Adrenal gland (tissue), 12 donors: ENCODE data around the gene PAX6. TPM values are rescaled to one million over a fixed set of nuclear protein-coding genes. Genes with fewer than 3 reads are reported as not detected.

Experiments used
- DNase-seq, 7 donors: peaks; one replicate each; pipeline ENCODE4 v3.0.0-alpha.2; 2019 to 2020
- H3K27ac ChIP-seq, 5 donors: fragments of 200-600 bp; sonication (generic) in 4 of 5; 1 replicate in 3 of 5; 2 replicates in 2 of 5; pipeline versions ENCODE4 v1.5.1 to v1.8.0; 2016 to 2020; ENCODE audit warnings: mild to moderate bottlenecking in 1 of 5
- H3K27me3 ChIP-seq: fragments of 200-600 bp; 2 replicates; pipeline ENCODE4 v1.8.0; 2021
- H3K36me3 ChIP-seq, 2 donors: fragments of 200-600 bp; replicated peaks in 1 of 2; 1 replicate in 1 of 2; 2 replicates in 1 of 2; pipeline versions ENCODE4 v1.5.1 to v1.8.0; 2018 to 2022
- H3K4me1 ChIP-seq, 2 donors: fragments of 200-600 bp; replicated peaks in 1 of 2; 1 replicate in 1 of 2; 2 replicates in 1 of 2; pipeline versions ENCODE4 v1.5.1 to v1.8.0; 2018 to 2021
- H3K4me3 ChIP-seq, 4 donors: fragments of 200-600 bp; sonication (generic) in 3 of 4; one replicate each; pipeline ENCODE4 v1.5.1; 2016 to 2018
- H3K9me3 ChIP-seq, 3 donors: fragments of 200-600 bp; sonication (generic) in 1 of 3; replicated peaks in 1 of 3; 1 replicate in 2 of 3; 2 replicates in 1 of 3; pipeline versions ENCODE4 v1.5.1 to v1.8.0; 2016 to 2021
- CTCF ChIP-seq, 6 experiments: fragments of 450-650 bp in 4 of 6; fragments of 200-600 bp in 2 of 6; sonication (generic) in 1 of 6; IDR thresholded peaks; 1 replicate in 5 of 6; 2 replicates in 1 of 6; pipeline versions ENCODE4 v1.5.1 to v1.8.0; 2016 to 2021; ENCODE audit warnings: antibody characterized with exemption in 6 of 6, mild to moderate bottlenecking in 2 of 6, moderate library complexity in 1 of 6
- POLR2A ChIP-seq, 2 donors: fragments of 450-650 bp; IDR thresholded peaks; one replicate each; pipeline ENCODE4 v1.6.1; 2017; ENCODE audit warnings: antibody characterized with exemption in 2 of 2, mild to moderate bottlenecking in 2 of 2, moderate library complexity in 1 of 2
- WGBS, 4 donors: extraction: QIAGEN DNeasy Blood & Tissue Kit in 2 of 4; methylation state at CpG; one replicate each; pipeline versions ENCODE4 v1.1.5 to v1.1.7; 2013 to 2017; 5-methylcytosine and 5-hydroxymethylcytosine counted together
- intact Hi-C, 2 donors: fragments of 100-400 bp; cut with DNase I; formaldehyde crosslinking; loops; one replicate each; pipeline versions ENCODE4 v1.14.1 to v1.15.0; 2022 to 2023
- polyA plus RNA-seq, 3 donors: library from polyadenylated mRNA; stranded (reverse); fragments of 200-250 nt in 2 of 3; fragments of 350-450 nt in 1 of 3; fragmentation: Illumina TruSeq in 1 of 3; extraction: RNeasy Lipid Tissue Mini Kit (QIAGEN cat#74804) in 1 of 3; gene quantifications; one replicate each; pipeline ENCODE4 v1.2.3, GENCODE V29; 2013 to 2014
- total RNA-seq, 9 donors: library from RNA; depleted of rRNA in 4 of 9; stranded (reverse); fragments of >200 nt in 4 of 9; fragments of 120-200 nt in 1 of 9; fragmentation: NEBNext Ultra II Directional in 1 of 9; extraction: Animal tissue kit (Norgen Biotek cat#: 25700) in 1 of 9; gene quantifications; one replicate each; pipeline versions ENCODE4 v1.1.0 to v1.2.4, GENCODE V29; 2013 to 2023
- donor health status: healthy with polysubstance abuse.
- donor health status: Bipolar disorder and iron deficiency.
- donor health status: DM: yes; HTN: yes; CAD: no.
- donor health status: DM: no; HTN: no; CAD: no.
- donor health status: DM: no; HTN: no; CAD: no.
- donor health status: DM: yes; HTN: yes; CAD: no.

Gene PAX6
- total and polyA plus RNA-seq, 12 donors: 0.08 to 3.7 (median 0.35) TPM; not detected in 3

GRCh38 chr11:31841435-31841834, 30.3 kb upstream of the PAX6 start:
- no peak overlapping the region for H3K4me3 ChIP-seq
- H3K9me3 ChIP-seq: no peaks in the 10 kb centered on the region
- DNase-seq: no peak
- WGBS, 4 donors: 69 to 75% (median 74%) methylated on average over 3 of the region's 3 CpGs
- H3K36me3 ChIP-seq: no peaks in the 10 kb centered on the region
- H3K4me1 ChIP-seq: no peaks in the 10 kb centered on the region
- no peaks in the 10 kb centered on the region for H3K27me3 ChIP-seq
- intact Hi-C loops: no loop called here
- no peak overlapping the region for H3K27ac ChIP-seq
- no peak for TF ChIP-seq CTCF (IDR thresholded peaks at IDR 0.05)
- no peak for TF ChIP-seq POLR2A (IDR thresholded peaks at IDR 0.05)

- Histone ChIP-seq H3K9me3 (no peaks in the 10 kb centered on the region), H3K27me3 (peaks cover 21% of the 10 kb centered on the region), H3K4me1 (no peaks in the 10 kb centered on the region), H3K27ac (no peak overlapping the region), H3K36me3 (no peaks in the 10 kb centered on the region), H3K4me3 (no peak overlapping the region)
- DNase-seq: no peak
- TF ChIP-seq CTCF (IDR thresholded peaks at IDR 0.05): no peak
- TF ChIP-seq POLR2A (IDR thresholded peaks at IDR 0.05): no peak
- intact Hi-C loops: no loop called here
- 23 to 44% (median 33%) methylated on average over 1 of the region's 1 CpG for WGBS, 4 donors
These were observed 23.1 kb upstream of the PAX6 start for GRCh38 chr11:31834237-31834636.

GRCh38 chr11:31830406-31830805, 19.3 kb upstream of the PAX6 start:
- WGBS, 4 donors: 69 to 81% (median 79%) methylated on average over 4 of the region's 4 CpGs
- peaks cover 60% of the 10 kb centered on the region for H3K27me3 ChIP-seq

DNA sequence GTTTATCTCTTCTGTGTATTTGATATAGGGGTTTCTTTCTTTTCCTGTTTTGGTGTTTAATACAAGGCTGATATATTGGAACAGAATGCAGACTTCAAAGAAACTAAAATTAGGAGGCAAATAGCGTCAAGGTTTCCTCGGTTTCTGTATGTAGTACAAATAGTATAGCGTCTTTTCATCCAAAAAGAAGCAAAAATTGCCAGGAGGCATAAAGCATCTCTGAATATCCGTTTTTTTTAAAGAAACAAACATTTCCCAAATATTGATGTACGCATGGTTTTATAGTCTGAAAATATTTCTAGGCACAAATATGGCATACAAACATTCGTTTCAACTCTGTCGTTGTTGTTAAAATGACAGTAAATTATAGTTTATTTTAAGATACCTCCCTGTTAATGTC, 17.1 kb upstream of the PAX6 start:
- no peaks in the 10 kb centered on the region for H3K4me1 ChIP-seq
- no peaks in the 10 kb centered on the region for H3K36me3 ChIP-seq
- DNase-seq: no peak
- no peak overlapping the region for H3K4me3 ChIP-seq
- intact Hi-C loops: no loop called here
- 26 to 38% (median 27%) methylated on average over 7 of the region's 7 CpGs for WGBS, 4 donors
- no peak for TF ChIP-seq POLR2A (IDR thresholded peaks at IDR 0.05)
- TF ChIP-seq CTCF (IDR thresholded peaks at IDR 0.05): no peak
- no peaks in the 10 kb centered on the region for H3K9me3 ChIP-seq
- no peak overlapping the region for H3K27ac ChIP-seq
- H3K27me3 ChIP-seq: peaks cover 81% of the 10 kb centered on the region

More at GRCh38 chr11:31830406-31830805, 19.3 kb upstream of the PAX6 start:
- no peaks in the 10 kb centered on the region for H3K4me1 ChIP-seq
- intact Hi-C loops: no loop called here
- TF ChIP-seq POLR2A (IDR thresholded peaks at IDR 0.05) (no peak), CTCF (IDR thresholded peaks at IDR 0.05) (no peak)
- DNase-seq: no peak
- no peaks in the 10 kb centered on the region for H3K36me3 ChIP-seq
- no peak overlapping the region for H3K27ac ChIP-seq
- no peaks in the 10 kb centered on the region for H3K9me3 ChIP-seq
- H3K4me3 ChIP-seq: no peak overlapping the region
